ENCODE data around the gene MRPS27.

The MRPS27 gene

DNA sequence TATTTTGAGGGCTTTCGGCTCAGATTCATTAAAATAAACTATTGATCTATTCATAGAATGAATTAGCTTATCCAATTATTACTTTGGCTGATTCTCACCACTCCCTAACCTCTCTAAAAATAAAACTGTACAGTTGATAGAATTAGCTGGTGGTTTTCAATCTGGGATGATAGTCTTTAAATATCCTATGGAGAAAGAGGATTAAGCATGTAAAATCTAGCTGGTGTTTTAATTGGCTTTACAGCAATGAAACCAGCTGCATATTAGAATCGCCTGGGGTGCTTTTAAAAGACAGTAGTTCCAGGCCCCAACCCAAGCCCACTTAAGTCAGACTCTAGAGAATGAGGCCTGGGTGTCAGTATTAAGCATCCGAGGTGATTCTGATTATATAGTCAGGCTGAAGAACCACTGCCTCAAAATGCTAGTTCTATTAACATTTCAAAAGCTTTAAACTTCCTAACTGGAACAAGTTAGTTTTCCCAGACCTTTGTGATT lies 117.7 kb downstream of the MRPS27 start:
- no peak overlapping the region for H3K4me3 ChIP-seq (ENCODE audit: control insufficient read depth, low read depth, low read length)
- TF ChIP-seq, protein P1, sequence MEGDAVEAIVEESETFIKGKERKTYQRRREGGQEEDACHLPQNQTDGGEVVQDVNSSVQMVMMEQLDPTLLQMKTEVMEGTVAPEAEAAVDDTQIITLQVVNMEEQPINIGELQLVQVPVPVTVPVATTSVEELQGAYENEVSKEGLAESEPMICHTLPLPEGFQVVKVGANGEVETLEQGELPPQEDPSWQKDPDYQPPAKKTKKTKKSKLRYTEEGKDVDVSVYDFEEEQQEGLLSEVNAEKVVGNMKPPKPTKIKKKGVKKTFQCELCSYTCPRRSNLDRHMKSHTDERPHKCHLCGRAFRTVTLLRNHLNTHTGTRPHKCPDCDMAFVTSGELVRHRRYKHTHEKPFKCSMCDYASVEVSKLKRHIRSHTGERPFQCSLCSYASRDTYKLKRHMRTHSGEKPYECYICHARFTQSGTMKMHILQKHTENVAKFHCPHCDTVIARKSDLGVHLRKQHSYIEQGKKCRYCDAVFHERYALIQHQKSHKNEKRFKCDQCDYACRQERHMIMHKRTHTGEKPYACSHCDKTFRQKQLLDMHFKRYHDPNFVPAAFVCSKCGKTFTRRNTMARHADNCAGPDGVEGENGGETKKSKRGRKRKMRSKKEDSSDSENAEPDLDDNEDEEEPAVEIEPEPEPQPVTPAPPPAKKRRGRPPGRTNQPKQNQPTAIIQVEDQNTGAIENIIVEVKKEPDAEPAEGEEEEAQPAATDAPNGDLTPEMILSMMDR (conservative IDR thresholded peaks at IDR 0.05; ENCODE audit: control insufficient read depth, insufficient read depth, low read depth, low read length): no peak
- DNase-seq (ENCODE audit: low read depth): no peak

DNA sequence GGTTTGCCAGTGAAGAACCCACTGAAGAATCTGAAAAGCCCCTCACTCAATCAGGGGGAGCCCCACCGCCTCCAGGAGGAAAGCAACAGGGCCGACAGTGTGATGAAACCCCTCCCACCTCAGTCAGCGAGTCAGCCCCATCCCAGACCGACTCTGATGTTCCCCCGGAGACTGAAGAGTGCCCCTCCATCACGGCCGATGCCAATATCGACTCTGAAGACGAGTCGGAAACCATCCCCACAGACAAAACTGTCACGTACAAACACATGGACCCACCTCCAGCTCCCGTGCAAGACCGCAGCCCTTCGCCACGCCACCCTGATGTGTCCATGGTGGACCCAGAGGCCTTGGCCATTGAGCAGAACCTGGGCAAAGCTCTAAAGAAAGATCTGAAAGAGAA lies 120.4 kb downstream of the MRPS27 start:
- H3K4me3 ChIP-seq (ENCODE audit: control insufficient read depth, low read depth, low read length): no peak overlapping the region
- DNase-seq (ENCODE audit: low read depth): no peak
- TF ChIP-seq, protein P1 (conservative IDR thresholded peaks at IDR 0.05; ENCODE audit: control insufficient read depth, insufficient read depth, low read depth, low read length): no peak

- H3K4me3 ChIP-seq (ENCODE audit: control insufficient read depth, low read depth, low read length): no peak overlapping the region
- DNase-seq (ENCODE audit: low read depth): no peak
- TF ChIP-seq, protein P1 (conservative IDR thresholded peaks at IDR 0.05; ENCODE audit: control insufficient read depth, insufficient read depth, low read depth, low read length): no peak
Measured at GRCh38 chr5:72197393-72197792, 122.6 kb downstream of the MRPS27 start.

DNA sequence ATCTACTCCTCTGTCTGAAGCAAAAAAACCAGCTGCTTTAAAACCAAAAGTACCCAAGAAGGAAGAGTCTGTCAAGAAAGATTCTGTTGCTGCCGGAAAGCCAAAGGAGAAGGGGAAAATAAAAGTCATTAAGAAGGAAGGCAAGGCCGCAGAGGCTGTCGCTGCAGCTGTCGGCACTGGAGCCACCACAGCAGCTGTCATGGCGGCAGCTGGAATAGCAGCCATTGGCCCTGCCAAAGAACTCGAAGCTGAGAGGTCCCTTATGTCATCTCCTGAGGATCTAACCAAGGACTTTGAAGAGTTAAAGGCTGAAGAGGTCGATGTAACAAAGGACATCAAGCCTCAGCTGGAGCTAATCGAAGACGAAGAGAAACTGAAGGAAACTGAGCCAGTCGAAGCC lies 124.5 kb downstream of the MRPS27 start:
- DNase-seq (ENCODE audit: low read depth): no peak
- H3K4me3 ChIP-seq (ENCODE audit: control insufficient read depth, low read depth, low read length): no peak overlapping the region
- TF ChIP-seq, protein P1 (conservative IDR thresholded peaks at IDR 0.05; ENCODE audit: control insufficient read depth, insufficient read depth, low read depth, low read length): no peak

- no peak overlapping the region for H3K4me3 ChIP-seq (ENCODE audit: control insufficient read depth, low read depth, low read length)
- DNase-seq (ENCODE audit: low read depth): no peak
- TF ChIP-seq, protein P1 (conservative IDR thresholded peaks at IDR 0.05; ENCODE audit: control insufficient read depth, insufficient read depth, low read depth, low read length): no peak
Measured at GRCh38 chr5:72194846-72195245, 125.2 kb downstream of the MRPS27 start.

- TF ChIP-seq, protein P1 (conservative IDR thresholded peaks at IDR 0.05; ENCODE audit: control insufficient read depth, insufficient read depth, low read depth, low read length): no peak
- no peak for DNase-seq (ENCODE audit: low read depth)
- H3K4me3 ChIP-seq (ENCODE audit: control insufficient read depth, low read depth, low read length): no peak overlapping the region
Measured at GRCh38 chr5:72191404-72191803, 128.6 kb downstream of the MRPS27 start.

- DNase-seq (ENCODE audit: low read depth): no peak
- TF ChIP-seq, protein P1 (conservative IDR thresholded peaks at IDR 0.05; ENCODE audit: control insufficient read depth, insufficient read depth, low read depth, low read length): no peak
- H3K4me3 ChIP-seq (ENCODE audit: control insufficient read depth, low read depth, low read length): no peak overlapping the region
Measured at GRCh38 chr5:72189146-72189545, 130.9 kb downstream of the MRPS27 start.
